Pancreas (tissue), 10 donors: Measurements from ENCODE around the gene POU2F2. TPM values are rescaled to one million over a fixed set of nuclear protein-coding genes. Genes with fewer than 3 reads are reported as not detected.

Experiments
- ATAC-seq, 4 donors: fragments of 200-7000 bp; cut with Tn5 transposase; one replicate each; pipeline versions ENCODE4 v1.8.0 to v1.9.1; 2020; ENCODE audit warnings: mild to moderate bottlenecking in 4 of 4, moderate library complexity in 4 of 4
- DNase-seq, 6 donors: peaks; one replicate each; pipeline ENCODE4 v3.0.0-alpha.2; 2020
- FAIRE-seq: peaks from 2 replicates; lab custom pipeline; 2012; peaks lifted over from hg19 to GRCh38; lab: Jason Lieb, UNC
- H3K27ac ChIP-seq, 4 donors: fragments of 200-600 bp; sonication (generic); 1 replicate in 3 of 4; 2 replicates in 1 of 4; pipeline versions ENCODE4 v1.5.0 to v1.8.0; 2020
- H3K27me3 ChIP-seq, 4 donors: fragments of 200-600 bp; one replicate each; pipeline ENCODE4 v1.8.0; 2021
- H3K36me3 ChIP-seq, 3 donors: fragments of 200-600 bp; sonication (generic) in 1 of 3; one replicate each; pipeline versions ENCODE4 v1.5.0 to v1.8.0; 2020 to 2021
- H3K4me1 ChIP-seq, 3 donors: fragments of 200-600 bp; one replicate each; pipeline ENCODE4 v1.8.0; 2021
- H3K4me3 ChIP-seq, 4 donors: fragments of 200-600 bp; sonication (generic) in 2 of 4; one replicate each; pipeline versions ENCODE4 v1.5.0 to v1.8.0; 2020 to 2021
- H3K9me3 ChIP-seq, 4 donors: fragments of 200-600 bp; one replicate each; pipeline ENCODE4 v1.8.0; 2021
- WGBS, 2 donors: extraction: QIAGEN DNeasy Blood & Tissue Kit; methylation state at CpG; one replicate each; pipeline ENCODE4 v1.1.7; 2013; 5-methylcytosine and 5-hydroxymethylcytosine counted together
- intact Hi-C, 3 donors: fragments of 100-400 bp; cut with DNase I; formaldehyde crosslinking; loops; one replicate each; pipeline versions ENCODE4 v1.11.1 to v1.14.2; 2022
- polyA plus RNA-seq, 2 donors: library from polyadenylated mRNA; stranded (reverse); fragments of 200-250 nt; gene quantifications; one replicate each; pipeline ENCODE4 v1.2.3, GENCODE V29; 2013
- total RNA-seq, 6 donors: library from RNA; stranded (reverse); fragmentation: NEBNext Ultra II Directional in 4 of 6; extraction: Animal tissue kit (Norgen Biotek cat#: 25700) in 4 of 6; gene quantifications; one replicate each; pipeline versions ENCODE4 v1.2.1 to v1.2.4, GENCODE V29; 2021 to 2023
- TF ChIP-seq, protein P1 (sequence below), 4 donors: fragments of 200-600 bp; sonication (generic) in 3 of 4; IDR thresholded peaks; one replicate each; pipeline versions ENCODE4 v1.5.0 to v1.8.0; 2021; ENCODE audit warnings: antibody characterized with exemption in 4 of 4
- donor health status: healthy with polysubstance abuse.
- donor health status: DM: no; HTN: no; CAD: no; lungs with moderate emphysema.
- donor health status: DM: no; HTN: no; CAD: no.
- donor health status: control.
- donor health status: control.
- donor health status: Bipolar disorder and iron deficiency.
- donor health status: DM: yes; HTN: yes; CAD: no.
- donor health status: DM: no; HTN: no; CAD: no.
- donor health status: DM: no; HTN: no; CAD: no.
- donor health status: DM: yes; HTN: yes; CAD: no.

POU2F2 gene
- total and polyA plus RNA-seq, 8 donors, result 0.56 to 5.6 (median 1.3) TPM

- no peak for FAIRE-seq
- H3K27ac ChIP-seq, result no peak overlapping the region
- H3K27me3 ChIP-seq, result no peaks in the 10 kb centered on the region
- H3K9me3 ChIP-seq, result no peaks in the 10 kb centered on the region
- H3K36me3 ChIP-seq, result no peaks in the 10 kb centered on the region
- no peaks in the 10 kb centered on the region for H3K4me1 ChIP-seq
- intact Hi-C loops, result no loop called here
- TF ChIP-seq, protein P1, sequence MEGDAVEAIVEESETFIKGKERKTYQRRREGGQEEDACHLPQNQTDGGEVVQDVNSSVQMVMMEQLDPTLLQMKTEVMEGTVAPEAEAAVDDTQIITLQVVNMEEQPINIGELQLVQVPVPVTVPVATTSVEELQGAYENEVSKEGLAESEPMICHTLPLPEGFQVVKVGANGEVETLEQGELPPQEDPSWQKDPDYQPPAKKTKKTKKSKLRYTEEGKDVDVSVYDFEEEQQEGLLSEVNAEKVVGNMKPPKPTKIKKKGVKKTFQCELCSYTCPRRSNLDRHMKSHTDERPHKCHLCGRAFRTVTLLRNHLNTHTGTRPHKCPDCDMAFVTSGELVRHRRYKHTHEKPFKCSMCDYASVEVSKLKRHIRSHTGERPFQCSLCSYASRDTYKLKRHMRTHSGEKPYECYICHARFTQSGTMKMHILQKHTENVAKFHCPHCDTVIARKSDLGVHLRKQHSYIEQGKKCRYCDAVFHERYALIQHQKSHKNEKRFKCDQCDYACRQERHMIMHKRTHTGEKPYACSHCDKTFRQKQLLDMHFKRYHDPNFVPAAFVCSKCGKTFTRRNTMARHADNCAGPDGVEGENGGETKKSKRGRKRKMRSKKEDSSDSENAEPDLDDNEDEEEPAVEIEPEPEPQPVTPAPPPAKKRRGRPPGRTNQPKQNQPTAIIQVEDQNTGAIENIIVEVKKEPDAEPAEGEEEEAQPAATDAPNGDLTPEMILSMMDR (IDR thresholded peaks at IDR 0.05), result no peak
- 36 to 38% methylated on average over 8 of the region's 8 CpGs for WGBS, 2 donors
- no peak for DNase-seq
- ATAC-seq, result no peak
- peak overlapping the region in 1 of 4 donors; percentile 40 for H3K4me3 ChIP-seq
Observed at GRCh38 chr19:42068361-42068755, 63.9 kb downstream of the POU2F2 start.

DNA sequence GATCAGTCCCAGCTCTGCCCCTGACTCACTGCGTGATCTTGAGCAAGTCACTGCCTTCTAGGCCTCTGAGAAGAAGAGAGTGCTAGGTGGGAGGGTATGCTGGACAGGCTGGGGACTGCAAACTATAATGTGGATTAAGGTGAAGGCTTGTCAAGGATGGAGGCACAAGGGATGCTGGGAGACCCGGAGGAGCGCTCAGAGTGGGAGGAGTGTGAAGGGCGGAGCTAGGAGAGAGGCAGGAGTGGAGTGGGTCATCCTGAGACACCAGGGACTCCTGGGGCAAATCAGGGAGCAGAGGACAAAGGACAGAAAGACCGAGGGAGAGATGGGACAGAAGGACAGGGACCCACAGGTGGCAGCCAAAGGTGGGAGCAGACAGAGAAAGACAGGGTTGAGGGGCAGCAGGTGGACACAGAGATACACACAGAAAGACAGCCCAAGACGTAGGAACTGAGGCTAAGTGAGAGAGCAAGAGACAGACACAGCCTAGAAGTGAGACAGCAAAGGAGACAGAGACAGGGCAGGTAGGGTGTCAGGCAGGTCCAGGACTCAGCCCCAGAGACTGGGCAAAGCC is 64.8 kb downstream of the POU2F2 start:
- Histone ChIP-seq H3K4me3 (no peak overlapping the region), H3K27me3 (no peaks in the 10 kb centered on the region), H3K27ac (no peak overlapping the region), H3K4me1 (no peaks in the 10 kb centered on the region), H3K36me3 (no peaks in the 10 kb centered on the region), H3K9me3 (no peaks in the 10 kb centered on the region)
- intact Hi-C loops, result no loop called here
- FAIRE-seq (no peak), DNase-seq (no peak), ATAC-seq (no peak)
- 63 to 69% methylated on average over 6 of the region's 6 CpGs for WGBS, 2 donors
- TF ChIP-seq, protein P1 (IDR thresholded peaks at IDR 0.05), result no peak

DNA sequence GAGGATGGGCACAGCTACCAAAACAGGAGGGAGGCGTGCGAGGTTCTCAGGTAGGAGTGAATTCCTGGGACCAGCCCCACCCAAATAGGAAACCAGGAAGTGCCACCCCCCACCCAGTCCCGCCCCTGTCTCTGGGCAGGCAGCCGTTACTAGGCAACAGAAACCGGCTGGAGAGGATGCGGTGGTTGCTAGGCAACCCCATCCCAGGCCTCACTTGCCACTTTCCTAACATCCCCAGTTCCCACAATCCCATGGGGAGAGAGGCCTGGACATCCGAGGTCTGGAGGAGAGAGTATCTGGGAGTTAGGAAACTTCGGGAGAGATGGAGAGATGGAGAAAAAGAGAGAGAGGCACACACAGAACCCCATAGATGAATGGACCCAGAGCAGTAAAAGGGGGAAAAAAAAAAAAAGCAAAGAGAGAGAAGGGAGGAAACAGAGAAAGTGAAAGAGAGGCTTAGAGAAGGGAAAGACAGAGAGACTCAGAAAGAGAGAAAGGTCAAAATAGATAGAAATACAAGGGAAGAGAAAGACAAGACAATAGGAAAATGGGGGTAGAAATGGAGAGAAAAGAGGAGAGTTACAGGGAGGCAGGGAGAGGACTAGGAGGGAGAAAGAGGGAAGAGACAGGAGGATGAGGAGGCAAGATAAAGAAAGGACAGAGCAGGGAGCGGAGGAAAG is 66.0 kb downstream of the POU2F2 start:
- H3K4me3 ChIP-seq, result no peak overlapping the region
- H3K36me3 ChIP-seq, result no peaks in the 10 kb centered on the region
- no peaks in the 10 kb centered on the region for H3K4me1 ChIP-seq
- intact Hi-C loops, result no loop called here
- DNase-seq (no peak), ATAC-seq (no peak), FAIRE-seq (no peak)
- H3K9me3 ChIP-seq, result no peaks in the 10 kb centered on the region
- no peak overlapping the region for H3K27ac ChIP-seq
- H3K27me3 ChIP-seq, result no peaks in the 10 kb centered on the region
- TF ChIP-seq, protein P1 (IDR thresholded peaks at IDR 0.05), result no peak
- WGBS, 2 donors, result 38 to 48% methylated on average over 9 of the region's 9 CpGs

DNA sequence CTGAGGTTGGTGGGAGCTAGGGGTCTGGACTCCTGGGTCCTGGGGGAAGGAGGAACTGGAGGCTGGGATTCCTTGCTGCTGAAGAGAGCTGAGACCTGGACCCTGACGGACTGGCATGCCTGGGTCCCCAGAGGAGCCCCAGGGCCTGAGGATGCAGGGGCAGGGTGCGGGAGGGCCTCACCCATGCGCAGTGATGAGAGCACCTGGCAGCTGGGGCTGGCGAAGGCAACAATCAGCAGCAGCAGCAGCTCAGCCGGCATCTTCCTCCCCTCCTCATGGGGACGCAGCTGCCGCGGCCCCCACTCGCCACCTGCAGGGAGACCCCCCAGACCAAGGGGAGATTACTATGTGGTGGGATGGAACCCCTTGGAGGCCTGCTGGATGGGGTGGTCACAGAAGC is 66.7 kb downstream of the POU2F2 start:
- intact Hi-C loops, result no loop called here
- Histone ChIP-seq H3K4me3 (no peak overlapping the region), H3K27ac (no peak overlapping the region), H3K27me3 (no peaks in the 10 kb centered on the region), H3K9me3 (no peaks in the 10 kb centered on the region), H3K36me3 (no peaks in the 10 kb centered on the region), H3K4me1 (no peaks in the 10 kb centered on the region)
- DNase-seq (no peak), ATAC-seq (no peak), FAIRE-seq (no peak)
- TF ChIP-seq, protein P1 (IDR thresholded peaks at IDR 0.05), result no peak
- WGBS, 2 donors, result 68 to 78% methylated on average over 7 to 9 of the region's 9 CpGs

DNA sequence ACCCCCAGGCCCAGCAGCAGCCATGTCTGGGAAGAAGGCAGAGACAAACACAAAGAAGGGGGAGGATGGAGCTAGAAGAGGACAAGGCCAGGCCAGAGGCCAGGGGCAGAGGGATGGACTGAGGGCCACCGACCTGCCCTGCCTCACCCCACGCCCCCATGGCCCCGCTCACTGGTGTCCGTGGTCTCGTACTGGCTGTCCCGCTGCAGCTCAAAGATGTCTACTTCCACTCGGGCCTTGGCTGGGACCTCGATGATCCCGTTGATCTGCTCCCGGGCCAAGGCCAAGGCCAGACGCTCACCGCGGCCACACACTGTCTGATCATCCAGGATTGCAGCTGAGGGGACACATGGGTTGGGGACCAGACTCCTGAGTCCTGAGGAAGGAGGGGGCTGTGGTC is 67.2 kb downstream of the POU2F2 start:
- ATAC-seq, result no peak
- Histone ChIP-seq H3K4me3 (no peak overlapping the region), H3K36me3 (no peaks in the 10 kb centered on the region), H3K27ac (no peak overlapping the region), H3K4me1 (no peaks in the 10 kb centered on the region), H3K9me3 (no peaks in the 10 kb centered on the region), H3K27me3 (no peaks in the 10 kb centered on the region)
- no peak for DNase-seq
- no peak for FAIRE-seq
- TF ChIP-seq, protein P1 (IDR thresholded peaks at IDR 0.05), result no peak
- 64 to 80% methylated on average over 13 of the region's 13 CpGs for WGBS, 2 donors
- intact Hi-C loops, result no loop called here
